Spleen (tissue), 11 donors: ENCODE measurements around the gene PCYT1B. TPM values are rescaled to one million over a fixed set of nuclear protein-coding genes. Genes with fewer than 3 reads are reported as not detected.

Experiments used
- DNase-seq: peaks from one replicate; pipeline ENCODE4 v3.0.0-alpha.2; 2020
- H3K27ac ChIP-seq, 8 donors: fragments of 200-600 bp; sonication (generic) in 7 of 8; 1 replicate in 4 of 8; 2 replicates in 4 of 8; pipeline versions ENCODE4 v1.5.0 to v1.8.0; 2016 to 2021; ENCODE audit warnings: inconsistent platforms in 4 of 8, mild to moderate bottlenecking in 4 of 8, moderate library complexity in 1 of 8
- H3K27me3 ChIP-seq, 7 donors: fragments of 200-600 bp; sonication (generic) in 6 of 7; replicated peaks in 1 of 7; 1 replicate in 4 of 7; 2 replicates in 3 of 7; pipeline versions ENCODE4 v1.5.0 to v1.8.0; 2016 to 2021; ENCODE audit warnings: inconsistent platforms in 3 of 7, mild to moderate bottlenecking in 1 of 7
- H3K36me3 ChIP-seq, 6 donors: fragments of 200-600 bp; sonication (generic) in 5 of 6; 1 replicate in 4 of 6; 2 replicates in 2 of 6; pipeline versions ENCODE4 v1.5.0 to v1.8.0; 2016 to 2021; ENCODE audit warnings: inconsistent platforms in 2 of 6
- H3K4me1 ChIP-seq, 6 donors: fragments of 200-600 bp; sonication (generic) in 5 of 6; 1 replicate in 3 of 6; 2 replicates in 3 of 6; pipeline versions ENCODE4 v1.5.0 to v1.8.0; 2016 to 2021; ENCODE audit warnings: inconsistent platforms in 3 of 6
- H3K4me3 ChIP-seq, 8 donors: fragments of 200-600 bp; sonication (generic) in 7 of 8; 1 replicate in 4 of 8; 2 replicates in 4 of 8; pipeline versions ENCODE4 v1.5.0 to v1.8.0; 2016 to 2021; ENCODE audit warnings: inconsistent platforms in 4 of 8, mild to moderate bottlenecking in 4 of 8, moderate library complexity in 2 of 8
- H3K9me3 ChIP-seq, 8 donors: fragments of 200-600 bp; sonication (generic) in 7 of 8; 1 replicate in 4 of 8; 2 replicates in 4 of 8; pipeline versions ENCODE4 v1.5.0 to v1.8.0; 2016 to 2021; ENCODE audit warnings: inconsistent platforms in 4 of 8
- POLR2A ChIP-seq, 3 donors: fragments of 450-650 bp; IDR thresholded peaks; one replicate each; pipeline ENCODE4 v1.5.1; 2017; ENCODE audit warnings: antibody characterized with exemption in 3 of 3, mild to moderate bottlenecking in 1 of 3
- POLR2AphosphoS5 ChIP-seq, 3 donors: sonication (generic); formaldehyde crosslinking; IDR thresholded peaks; one replicate each; pipeline ENCODE4 v1.5.1; 2017; ENCODE audit warnings: antibody characterized with exemption in 3 of 3
- WGBS, 5 donors: extraction: QIAGEN DNeasy Blood & Tissue Kit in 3 of 5; methylation state at CpG; one replicate each; pipeline versions ENCODE4 v1.1.5 to v1.1.7; 2013 to 2018; 5-methylcytosine and 5-hydroxymethylcytosine counted together
- intact Hi-C: fragments of 100-400 bp; cut with DNase I; formaldehyde crosslinking; loops from one replicate; pipeline ENCODE4 v1.15.0; 2023; ENCODE audit warnings: low total_unique reads
- polyA plus RNA-seq, 3 donors: library from polyadenylated mRNA; stranded (reverse); fragments of 200-250 nt; gene quantifications; one replicate each; pipeline ENCODE4 v1.2.1, GENCODE V29; 2013
- total RNA-seq, 7 donors: library from RNA; depleted of rRNA in 3 of 7; stranded (reverse); fragments of >200 nt in 3 of 7; fragmentation: NEBNext Ultra II Directional in 4 of 7; extraction: Animal tissue kit (Norgen Biotek cat#: 25700) in 4 of 7; gene quantifications; one replicate each; pipeline versions ENCODE4 v1.1.0 to v1.2.1, GENCODE V29; 2016 to 2021
- TF ChIP-seq, protein P1 (sequence below), 11 experiments: fragments of 200-600 bp in 7 of 11; fragments of 450-650 bp in 4 of 11; sonication (generic) in 4 of 11; IDR thresholded peaks in 8 of 11; conservative IDR thresholded peaks in 3 of 11; 1 replicate in 7 of 11; 2 replicates in 4 of 11; pipeline versions ENCODE4 v1.4.0 to v1.8.0; 2016 to 2021; ENCODE audit warnings: antibody characterized with exemption in 11 of 11, inconsistent platforms in 4 of 11, mild to moderate bottlenecking in 1 of 11
- donor health status: healthy with polysubstance abuse.
- donor health status: DM: no; HTN: no; CAD: no; lungs with moderate emphysema.
- donor health status: DM: no; HTN: no; CAD: no.
- donor health status: Bipolar disorder and iron deficiency.
- donor health status: healthy.
- donor health status: DM: no; HTN: no; CAD: no.
- donor health status: DM: yes; HTN: yes; CAD: no.

The PCYT1B gene
- total and polyA plus RNA-seq, 10 donors = 0.02 to 1.5 (median 0.67) TPM

GRCh38 chrX:24603191-24603590 lies 44.0 kb downstream of the PCYT1B start:
- H3K27ac ChIP-seq = no peak overlapping the region
- intact Hi-C loops = no loop called here
- no peak for TF ChIP-seq POLR2A (IDR thresholded peaks at IDR 0.05)
- no peak for TF ChIP-seq POLR2AphosphoS5 (IDR thresholded peaks at IDR 0.05)
- TF ChIP-seq, protein P1, sequence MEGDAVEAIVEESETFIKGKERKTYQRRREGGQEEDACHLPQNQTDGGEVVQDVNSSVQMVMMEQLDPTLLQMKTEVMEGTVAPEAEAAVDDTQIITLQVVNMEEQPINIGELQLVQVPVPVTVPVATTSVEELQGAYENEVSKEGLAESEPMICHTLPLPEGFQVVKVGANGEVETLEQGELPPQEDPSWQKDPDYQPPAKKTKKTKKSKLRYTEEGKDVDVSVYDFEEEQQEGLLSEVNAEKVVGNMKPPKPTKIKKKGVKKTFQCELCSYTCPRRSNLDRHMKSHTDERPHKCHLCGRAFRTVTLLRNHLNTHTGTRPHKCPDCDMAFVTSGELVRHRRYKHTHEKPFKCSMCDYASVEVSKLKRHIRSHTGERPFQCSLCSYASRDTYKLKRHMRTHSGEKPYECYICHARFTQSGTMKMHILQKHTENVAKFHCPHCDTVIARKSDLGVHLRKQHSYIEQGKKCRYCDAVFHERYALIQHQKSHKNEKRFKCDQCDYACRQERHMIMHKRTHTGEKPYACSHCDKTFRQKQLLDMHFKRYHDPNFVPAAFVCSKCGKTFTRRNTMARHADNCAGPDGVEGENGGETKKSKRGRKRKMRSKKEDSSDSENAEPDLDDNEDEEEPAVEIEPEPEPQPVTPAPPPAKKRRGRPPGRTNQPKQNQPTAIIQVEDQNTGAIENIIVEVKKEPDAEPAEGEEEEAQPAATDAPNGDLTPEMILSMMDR (IDR thresholded peaks at IDR 0.05 in 8 of 11, conservative IDR thresholded peaks at IDR 0.05 in 3 of 11) = no peak

GRCh38 chrX:24601858-24602257 lies 45.3 kb downstream of the PCYT1B start:
- TF ChIP-seq POLR2AphosphoS5 (IDR thresholded peaks at IDR 0.05) (no peak), POLR2A (IDR thresholded peaks at IDR 0.05) (no peak)
- TF ChIP-seq, protein P1 (IDR thresholded peaks at IDR 0.05 in 8 of 11, conservative IDR thresholded peaks at IDR 0.05 in 3 of 11) = no peak
- DNase-seq = no peak
- 76 to 96% (median 90%) methylated on average over 4 of the region's 4 CpGs for WGBS, 5 donors

More at GRCh38 chrX:24603191-24603590, 44.0 kb downstream of the PCYT1B start:
- no peaks in the 10 kb centered on the region for H3K9me3 ChIP-seq
- H3K27me3 ChIP-seq = peaks cover 0 to 5% (median 0%) of the 10 kb centered on the region in 7 donors
- no peaks in the 10 kb centered on the region for H3K36me3 ChIP-seq
- no peak for DNase-seq
- no peaks in the 10 kb centered on the region for H3K4me1 ChIP-seq
- no peak overlapping the region for H3K4me3 ChIP-seq
- 37 to 86% (median 82%) methylated on average over 1 of the region's 1 CpG for WGBS, 5 donors

DNA sequence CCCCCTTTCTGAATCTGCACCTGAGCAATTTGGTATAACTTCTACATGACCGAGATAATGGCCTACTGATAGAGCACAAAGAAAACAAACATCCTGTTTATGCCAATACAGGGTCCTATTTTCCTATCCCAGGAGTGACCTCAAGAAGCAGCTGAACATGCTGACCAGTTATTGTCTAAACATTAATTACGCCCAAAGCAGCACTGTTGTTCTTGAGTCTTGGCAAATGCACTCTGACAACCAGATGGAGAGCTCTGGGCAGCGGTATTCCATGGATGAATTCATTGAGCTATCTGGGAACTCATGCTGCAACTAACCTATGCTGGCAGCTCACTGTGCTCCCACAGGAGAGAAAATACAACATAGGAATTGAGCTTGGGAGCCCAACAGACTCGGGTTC lies 52.6 kb downstream of the PCYT1B start:
- no peak overlapping the region for H3K4me3 ChIP-seq
- H3K4me1 ChIP-seq = no peaks in the 10 kb centered on the region
- H3K27ac ChIP-seq = no peak overlapping the region
- no peaks in the 10 kb centered on the region for H3K27me3 ChIP-seq
- DNase-seq = no peak
- no peaks in the 10 kb centered on the region for H3K9me3 ChIP-seq
- intact Hi-C loops = no loop called here
- TF ChIP-seq, protein P1 (IDR thresholded peaks at IDR 0.05 in 8 of 11, conservative IDR thresholded peaks at IDR 0.05 in 3 of 11) = no peak
- TF ChIP-seq POLR2AphosphoS5 (IDR thresholded peaks at IDR 0.05) (no peak), POLR2A (IDR thresholded peaks at IDR 0.05) (no peak)
- no peaks in the 10 kb centered on the region for H3K36me3 ChIP-seq
- 74 to 97% (median 91%) methylated on average over 4 of the region's 4 CpGs for WGBS, 5 donors

More at GRCh38 chrX:24601858-24602257, 45.3 kb downstream of the PCYT1B start:
- Histone ChIP-seq H3K4me3 (no peak overlapping the region), H3K36me3 (no peaks in the 10 kb centered on the region), H3K27ac (no peak overlapping the region), H3K9me3 (no peaks in the 10 kb centered on the region), H3K27me3 (peaks cover 0 to 5% (median 0%) of the 10 kb centered on the region in 7 donors), H3K4me1 (no peaks in the 10 kb centered on the region)
- intact Hi-C loops = no loop called here

DNA sequence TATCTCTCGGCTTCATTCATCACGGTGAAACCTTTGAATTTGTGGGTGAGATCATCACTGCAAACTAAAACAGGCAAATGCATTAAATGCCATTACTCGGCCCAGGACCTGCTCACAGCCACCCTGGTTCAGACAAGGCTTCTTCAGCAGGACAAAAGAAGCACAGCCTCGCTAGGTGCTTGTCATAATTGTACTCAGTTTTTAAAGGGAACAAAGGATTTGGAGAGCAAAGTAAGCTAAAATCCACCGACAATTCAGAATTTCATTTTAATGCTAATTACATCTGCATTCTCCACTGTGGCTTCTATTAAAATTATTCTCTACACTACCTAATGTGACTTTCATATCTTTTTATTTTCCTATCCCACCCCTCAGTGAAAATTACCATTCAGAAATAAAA lies 57.0 kb downstream of the PCYT1B start:
- Histone ChIP-seq H3K36me3 (no peaks in the 10 kb centered on the region), H3K4me1 (no peaks in the 10 kb centered on the region), H3K9me3 (no peaks in the 10 kb centered on the region), H3K27ac (no peak overlapping the region), H3K27me3 (no peaks in the 10 kb centered on the region), H3K4me3 (no peak overlapping the region)
- TF ChIP-seq, protein P1 (IDR thresholded peaks at IDR 0.05 in 8 of 11, conservative IDR thresholded peaks at IDR 0.05 in 3 of 11) = no peak
- no peak for TF ChIP-seq POLR2A (IDR thresholded peaks at IDR 0.05)
- DNase-seq = no peak
- 75 to 97% (median 89%) methylated on average over 5 of the region's 5 CpGs for WGBS, 5 donors
- intact Hi-C loops = no loop called here
